IPS-18a (cell line): ENCODE data around the gene NDUFS6.

ENCODE experiments used
- H3K27ac ChIP-seq: one replicate; pipeline ENCODE4 v1.5.1; 2013; ENCODE audit warnings: low read length
- H3K27me3 ChIP-seq: one replicate; pipeline ENCODE4 v1.6.1; 2013; ENCODE audit warnings: mild to moderate bottlenecking, low read length; ENCODE audit not compliant: control insufficient read depth, insufficient read depth
- H3K36me3 ChIP-seq: one replicate; pipeline ENCODE4 v1.6.1; 2013; ENCODE audit warnings: low read depth, low read length; ENCODE audit not compliant: control insufficient read depth
- H3K4me1 ChIP-seq: one replicate; pipeline ENCODE4 v1.6.1; 2013; ENCODE audit warnings: low read depth, low read length; ENCODE audit not compliant: control insufficient read depth
- H3K4me3 ChIP-seq: one replicate; pipeline ENCODE4 v1.5.1; 2013; ENCODE audit warnings: low read length
- H3K9ac ChIP-seq: one replicate; pipeline ENCODE4 v1.6.1; 2013; ENCODE audit warnings: mild to moderate bottlenecking, low read length, moderate library complexity
- H3K9me3 ChIP-seq: one replicate; pipeline ENCODE4 v1.6.1; 2013; ENCODE audit warnings: low read depth, low read length; ENCODE audit not compliant: control insufficient read depth

Gene NDUFS6

DNA sequence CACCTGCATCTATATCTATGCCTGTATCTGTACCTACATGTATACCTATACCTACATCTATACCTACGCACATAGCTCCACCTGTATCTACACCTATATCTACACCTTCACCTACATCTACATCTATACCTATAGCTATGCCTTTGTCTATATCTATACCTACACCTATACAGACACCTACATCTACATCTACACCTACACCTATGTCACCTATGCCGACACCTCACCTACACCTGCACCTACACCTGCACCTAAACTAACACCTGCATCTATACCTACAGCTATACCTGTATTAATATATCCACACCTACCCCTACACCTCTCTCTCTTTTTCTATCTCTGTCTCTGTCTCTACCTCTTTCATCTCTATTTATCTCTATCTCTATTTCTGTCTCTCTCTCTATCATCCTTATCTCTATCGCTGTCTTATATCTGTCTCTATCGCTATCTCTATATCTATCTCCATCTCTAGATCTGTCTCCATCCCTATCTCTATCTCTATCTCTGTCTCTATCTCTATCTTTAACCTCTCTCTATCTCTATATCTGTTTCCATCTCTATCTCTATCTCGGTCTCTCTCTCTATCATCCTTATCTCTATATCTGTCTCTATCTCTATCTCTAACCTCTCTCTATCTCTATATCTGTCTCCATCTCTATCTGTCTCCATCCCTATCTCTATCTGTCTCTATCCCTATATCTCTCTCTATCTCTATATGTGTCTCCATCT lies 43.7 kb downstream of the NDUFS6 start:
- H3K4me1 ChIP-seq = peaks cover 9% of the 10 kb centered on the region
- H3K4me3 ChIP-seq = no peak overlapping the region
- H3K36me3 ChIP-seq = no peaks in the 10 kb centered on the region
- H3K27me3 ChIP-seq = peaks cover 17% of the 10 kb centered on the region
- no peak overlapping the region for H3K9ac ChIP-seq
- no peaks in the 10 kb centered on the region for H3K9me3 ChIP-seq
- H3K27ac ChIP-seq = no peak overlapping the region

DNA sequence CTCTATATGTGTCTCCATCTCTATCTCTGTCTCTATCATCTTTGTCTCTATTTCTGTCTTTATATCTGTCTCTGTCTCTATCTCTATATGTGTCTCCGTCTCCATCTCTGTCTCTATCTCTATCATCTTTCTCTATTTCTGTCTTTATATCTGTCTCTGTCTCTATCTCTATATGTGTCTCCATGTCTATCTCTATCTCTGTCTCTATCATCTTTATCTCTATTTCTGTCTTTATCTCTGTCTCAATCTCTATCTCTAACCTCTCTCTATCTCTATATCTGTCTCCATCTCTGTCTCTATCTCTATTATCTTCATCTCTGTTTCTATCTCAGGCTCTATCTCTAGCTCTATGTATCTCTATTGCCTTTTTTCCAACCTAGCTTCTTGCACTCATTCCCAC lies 44.5 kb downstream of the NDUFS6 start:
- Histone ChIP-seq H3K36me3 (no peaks in the 10 kb centered on the region), H3K27ac (no peak overlapping the region), H3K4me1 (peaks cover 12% of the 10 kb centered on the region), H3K9me3 (no peaks in the 10 kb centered on the region), H3K9ac (no peak overlapping the region), H3K4me3 (no peak overlapping the region), H3K27me3 (peaks cover 25% of the 10 kb centered on the region)

DNA sequence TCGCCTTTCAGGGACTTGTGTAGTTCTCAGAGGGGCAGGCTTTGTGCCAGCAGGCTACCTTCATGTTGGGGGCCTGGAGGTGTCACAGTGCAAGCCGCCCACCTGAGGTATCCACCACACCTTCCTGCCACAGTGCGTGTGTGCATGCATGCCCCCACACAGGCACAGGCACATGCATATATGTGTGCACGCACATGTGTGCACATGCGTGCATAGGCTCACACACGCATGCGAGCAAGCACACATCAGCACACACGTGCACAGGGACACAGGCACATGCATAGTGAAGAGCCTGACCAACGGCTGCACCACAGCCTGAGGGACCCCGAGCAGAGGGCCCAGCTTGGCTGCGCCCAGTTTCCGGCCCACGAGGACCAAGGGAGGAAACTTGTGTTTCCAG lies 45.4 kb downstream of the NDUFS6 start:
- H3K9me3 ChIP-seq = no peaks in the 10 kb centered on the region
- peaks cover 33% of the 10 kb centered on the region for H3K27me3 ChIP-seq
- H3K4me1 ChIP-seq = peaks cover 10% of the 10 kb centered on the region
- no peaks in the 10 kb centered on the region for H3K36me3 ChIP-seq
- no peak overlapping the region for H3K4me3 ChIP-seq
- H3K9ac ChIP-seq = no peak overlapping the region
- no peak overlapping the region for H3K27ac ChIP-seq

DNA sequence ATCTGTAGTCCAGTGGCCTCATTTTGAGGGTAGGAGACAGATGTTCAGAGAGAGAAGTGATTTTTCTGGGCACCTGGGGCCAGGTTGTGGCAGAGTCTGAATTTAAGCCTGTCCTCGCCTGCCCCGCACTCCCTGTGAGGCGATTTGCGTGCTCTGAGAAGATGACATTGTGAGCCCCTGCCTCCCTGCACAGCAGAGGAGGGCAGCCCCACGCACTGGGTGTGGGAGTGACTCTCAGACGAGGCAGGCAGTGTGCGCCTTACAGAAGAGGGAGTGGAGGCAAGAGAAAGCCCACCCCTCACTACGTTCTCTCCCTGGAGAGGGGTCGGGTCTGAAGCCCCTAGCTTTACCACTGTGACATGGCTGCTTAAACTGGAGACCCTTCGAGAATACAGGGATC lies 45.8 kb downstream of the NDUFS6 start:
- Histone ChIP-seq H3K4me1 (peaks cover 12% of the 10 kb centered on the region), H3K27me3 (peaks cover 33% of the 10 kb centered on the region), H3K9ac (no peak overlapping the region)

DNA sequence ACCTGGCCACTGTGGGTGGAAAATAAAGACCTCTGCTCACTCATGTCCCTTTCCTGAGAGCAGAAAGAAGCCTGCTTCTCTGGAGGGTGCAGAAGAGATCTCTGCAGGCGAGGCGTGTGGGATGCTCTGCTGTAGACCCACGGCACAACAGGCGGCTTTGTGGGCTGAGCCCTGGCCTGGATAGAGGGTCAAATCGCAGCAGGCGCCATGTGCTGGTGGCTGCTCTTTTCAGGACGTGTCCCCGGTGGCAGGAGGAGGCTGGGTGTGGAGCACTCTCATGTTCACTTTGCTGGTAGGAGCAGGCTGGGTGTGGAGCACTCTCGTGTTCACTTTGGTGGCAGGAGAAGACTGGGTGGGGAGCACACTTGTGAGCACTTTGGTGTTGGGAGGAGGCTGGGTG lies 46.4 kb downstream of the NDUFS6 start:
- H3K36me3 ChIP-seq = no peaks in the 10 kb centered on the region
- no peak overlapping the region for H3K4me3 ChIP-seq
- no peaks in the 10 kb centered on the region for H3K9me3 ChIP-seq
- peaks cover 36% of the 10 kb centered on the region for H3K27me3 ChIP-seq
- H3K4me1 ChIP-seq = peaks cover 12% of the 10 kb centered on the region
- no peak overlapping the region for H3K9ac ChIP-seq
- H3K27ac ChIP-seq = no peak overlapping the region

More for the DNA sequence above, 45.8 kb downstream of the NDUFS6 start:
- Histone ChIP-seq H3K36me3 (no peaks in the 10 kb centered on the region), H3K4me3 (no peak overlapping the region), H3K9me3 (no peaks in the 10 kb centered on the region), H3K27ac (no peak overlapping the region)

DNA sequence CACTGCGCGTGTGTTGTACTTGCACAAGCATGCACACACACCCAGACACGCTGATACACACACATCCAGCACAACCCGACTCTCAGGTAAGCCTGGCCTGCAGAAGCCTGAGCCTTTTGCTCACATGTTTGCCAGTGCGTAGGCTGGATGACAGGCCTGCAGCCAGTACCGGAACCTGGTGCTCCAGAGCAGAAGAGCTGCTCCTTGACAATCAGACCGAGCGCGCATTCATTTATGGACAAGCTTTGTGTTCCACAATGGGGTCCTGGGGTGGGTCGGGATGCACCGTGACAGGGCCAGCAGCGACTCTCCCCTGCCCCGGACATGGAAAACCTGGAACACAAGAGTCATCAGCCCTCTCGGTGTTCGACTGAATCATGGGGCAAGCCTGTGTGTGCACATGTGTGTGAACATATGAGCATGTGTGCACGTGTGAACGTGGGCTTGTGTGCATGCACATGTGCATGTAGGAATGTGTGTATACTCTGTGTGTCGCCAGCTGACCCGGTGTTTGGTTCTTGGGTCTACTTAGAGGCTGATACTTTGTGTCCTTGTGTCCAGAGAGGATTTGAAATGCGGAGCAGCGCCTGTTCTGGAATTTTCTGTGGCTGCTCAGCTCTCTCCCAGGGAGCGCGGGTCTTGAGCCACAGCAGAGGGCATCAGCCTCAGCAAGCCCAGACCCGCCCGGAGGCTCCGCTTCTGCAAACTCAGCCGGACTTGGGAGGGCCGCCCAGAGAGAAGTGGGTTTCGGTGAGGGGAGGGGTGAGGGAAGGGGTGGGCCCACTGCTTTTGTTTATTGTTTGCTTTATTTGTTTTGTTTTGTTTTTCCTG lies 49.3 kb downstream of the NDUFS6 start:
- Histone ChIP-seq H3K9me3 (no peaks in the 10 kb centered on the region), H3K27me3 (peaks cover 41% of the 10 kb centered on the region), H3K27ac (no peak overlapping the region), H3K4me1 (peaks cover 12% of the 10 kb centered on the region), H3K9ac (no peak overlapping the region), H3K4me3 (peak overlapping the region; percentile 56), H3K36me3 (no peaks in the 10 kb centered on the region)

DNA sequence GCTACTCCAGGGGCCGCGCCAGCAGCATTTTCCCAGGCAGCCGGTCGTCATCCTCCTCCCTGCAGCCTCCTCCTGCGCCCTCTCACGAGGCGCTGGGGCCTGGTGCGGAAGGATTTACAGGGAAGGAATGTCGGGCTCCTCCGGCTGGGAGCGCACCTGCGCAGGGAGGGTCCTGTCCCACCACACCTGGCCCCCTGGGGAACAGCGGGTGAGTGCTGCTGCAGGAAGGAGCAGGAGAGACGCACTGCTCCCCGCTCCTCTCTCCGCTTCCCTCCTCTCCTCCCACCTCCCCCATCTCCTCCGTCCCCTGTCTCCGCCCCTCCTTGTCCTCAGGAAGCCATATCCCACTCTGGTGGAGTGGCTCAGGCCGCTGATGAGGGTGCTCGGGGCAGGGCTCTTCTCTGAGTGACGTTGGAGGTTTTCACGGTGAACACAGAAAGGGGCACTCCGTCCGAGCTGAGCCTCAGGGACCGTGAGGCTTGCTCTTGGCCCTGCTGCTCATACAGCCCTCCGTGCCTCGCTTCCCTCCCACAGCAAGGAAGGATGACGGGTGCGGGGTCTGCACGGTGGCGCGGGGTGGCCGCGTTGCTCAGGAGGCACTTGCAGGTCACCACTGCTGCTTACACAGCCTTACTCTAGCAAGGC lies 50.2 kb downstream of the NDUFS6 start:
- no peaks in the 10 kb centered on the region for H3K36me3 ChIP-seq
- peaks cover 41% of the 10 kb centered on the region for H3K27me3 ChIP-seq
- peak overlapping the region; percentile 56 for H3K4me3 ChIP-seq
- H3K4me1 ChIP-seq = peaks cover 12% of the 10 kb centered on the region
- H3K9me3 ChIP-seq = no peaks in the 10 kb centered on the region
- no peak overlapping the region for H3K27ac ChIP-seq
- no peak overlapping the region for H3K9ac ChIP-seq

DNA sequence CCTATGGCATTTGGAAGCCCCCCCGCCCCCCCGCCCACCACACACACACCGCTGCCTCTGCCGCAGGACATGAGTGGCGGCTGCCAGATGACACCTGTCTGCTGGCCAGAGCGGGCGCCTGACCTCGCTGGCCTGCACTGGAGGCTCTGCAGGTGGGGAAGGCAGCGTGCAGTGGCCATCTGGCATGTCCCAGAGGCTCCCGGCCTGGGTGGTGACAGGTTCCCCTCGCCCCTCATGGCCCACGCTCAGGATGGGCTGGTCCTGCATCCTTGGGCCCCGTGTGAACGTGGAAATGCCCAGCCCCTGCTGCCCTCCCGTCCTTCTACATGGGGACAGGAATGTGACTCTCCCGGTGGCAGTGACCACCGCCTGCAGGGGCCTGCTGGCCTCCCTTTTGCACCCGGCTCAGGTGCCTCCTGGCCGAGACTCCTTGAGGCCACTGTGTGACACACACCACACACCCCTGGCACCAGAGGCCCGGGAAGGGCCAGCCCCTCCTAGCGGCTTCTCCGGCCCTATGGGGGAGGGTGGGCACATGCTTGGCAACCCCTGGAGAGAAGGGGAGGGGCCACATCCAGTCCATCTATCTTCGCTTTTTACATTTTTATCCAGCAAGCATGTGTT lies 51.2 kb downstream of the NDUFS6 start:
- peaks cover 12% of the 10 kb centered on the region for H3K4me1 ChIP-seq
- H3K9me3 ChIP-seq = no peaks in the 10 kb centered on the region
- H3K27ac ChIP-seq = no peak overlapping the region
- H3K36me3 ChIP-seq = no peaks in the 10 kb centered on the region
- H3K9ac ChIP-seq = no peak overlapping the region
- H3K27me3 ChIP-seq = peaks cover 41% of the 10 kb centered on the region
- H3K4me3 ChIP-seq = no peak overlapping the region

DNA sequence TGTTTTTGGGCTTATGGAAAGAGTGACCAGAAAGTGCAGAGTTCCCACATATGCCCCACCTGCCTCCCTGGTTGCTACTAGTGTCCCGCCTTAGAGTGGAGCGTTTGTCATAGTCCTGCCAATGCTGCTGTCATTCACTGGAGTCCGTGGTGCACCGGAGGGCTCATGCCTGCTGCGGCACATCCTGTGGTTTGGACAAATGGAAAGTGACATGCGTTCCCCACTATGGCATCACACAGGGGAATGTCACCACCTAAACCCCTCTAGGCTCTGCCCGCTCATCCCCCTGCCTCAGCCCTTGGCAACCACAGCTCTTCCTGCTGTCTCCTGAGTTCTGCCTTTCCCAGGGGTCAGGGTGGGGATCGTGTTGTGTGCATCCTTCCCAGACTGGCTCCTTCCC lies 52.3 kb downstream of the NDUFS6 start:
- no peak overlapping the region for H3K27ac ChIP-seq
- no peak overlapping the region for H3K4me3 ChIP-seq
- no peaks in the 10 kb centered on the region for H3K36me3 ChIP-seq
- H3K27me3 ChIP-seq = peaks cover 41% of the 10 kb centered on the region
- peaks cover 12% of the 10 kb centered on the region for H3K4me1 ChIP-seq
- no peak overlapping the region for H3K9ac ChIP-seq
- no peaks in the 10 kb centered on the region for H3K9me3 ChIP-seq

DNA sequence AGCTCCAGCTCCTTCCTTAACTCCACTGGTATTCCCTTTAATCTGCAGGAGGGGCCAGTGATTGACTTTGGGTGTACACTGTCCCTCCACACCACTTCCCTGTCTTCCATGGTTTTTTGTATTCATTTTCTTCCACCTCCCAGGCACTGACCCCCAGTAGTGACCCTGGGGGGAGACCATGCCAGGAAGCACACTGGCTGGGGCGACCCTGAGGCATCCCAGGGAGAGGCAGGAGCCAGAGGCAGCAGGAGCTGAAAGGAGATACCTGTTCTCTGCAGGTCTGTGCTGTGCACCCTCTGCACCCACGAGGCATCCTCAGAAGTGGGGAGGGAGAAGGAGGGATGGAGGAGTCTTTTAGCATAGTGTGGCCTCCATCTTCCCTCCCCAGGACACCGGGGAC lies 53.9 kb downstream of the NDUFS6 start:
- Histone ChIP-seq H3K9me3 (no peaks in the 10 kb centered on the region), H3K27ac (no peak overlapping the region), H3K36me3 (no peaks in the 10 kb centered on the region), H3K4me1 (peaks cover 12% of the 10 kb centered on the region), H3K4me3 (no peak overlapping the region), H3K9ac (no peak overlapping the region), H3K27me3 (peaks cover 30% of the 10 kb centered on the region)

DNA sequence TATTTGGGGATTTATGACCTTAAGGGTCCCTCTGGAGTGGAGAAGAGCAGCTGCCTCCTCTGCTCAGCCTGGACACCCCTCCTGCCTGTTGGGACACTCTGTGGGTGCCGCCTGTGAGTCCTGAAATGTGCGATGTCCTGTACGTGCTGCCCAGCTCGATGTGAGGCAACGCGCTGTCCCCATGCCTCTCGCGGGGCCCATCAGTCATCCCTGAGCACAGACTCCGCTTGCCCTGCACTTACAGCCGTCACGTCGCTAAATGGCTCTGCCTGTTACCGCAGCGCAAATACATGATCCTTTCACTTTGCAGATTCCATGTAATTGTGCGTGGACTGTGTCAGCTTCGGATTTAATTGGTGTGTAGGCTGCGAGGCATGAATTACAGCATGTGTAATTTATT lies 54.4 kb downstream of the NDUFS6 start:
- Histone ChIP-seq H3K4me1 (peaks cover 9% of the 10 kb centered on the region), H3K36me3 (no peaks in the 10 kb centered on the region), H3K4me3 (no peak overlapping the region), H3K27me3 (peaks cover 24% of the 10 kb centered on the region), H3K27ac (no peak overlapping the region), H3K9ac (no peak overlapping the region), H3K9me3 (no peaks in the 10 kb centered on the region)
